HG03439 (cell line): ENCODE results near the gene SH3RF1.
"Not testable (repeated sequence)": the region's sequence is repeated elsewhere in the genome, so short reads cannot be mapped to it uniquely, and the experiment has no call there.

ENCODE experiments used
- ATAC-seq: cut with Tn5 transposase; IDR thresholded peaks from one replicate; pipeline ENCODE4 v1.9.1; 2021; ENCODE audit warnings: mild to moderate bottlenecking, moderate library complexity; ENCODE audit not compliant: unreplicated experiment

Gene SH3RF1

GRCh38 chr4:169202878-169203277, 67.9 kb downstream of the SH3RF1 start:
- no peak for ATAC-seq

- no peak for ATAC-seq
These were observed 68.5 kb downstream of the SH3RF1 start for GRCh38 chr4:169202145-169202699.

- no peak for ATAC-seq
These were observed 69.3 kb downstream of the SH3RF1 start for GRCh38 chr4:169201222-169202144.

GRCh38 chr4:169200361-169201030, 70.3 kb downstream of the SH3RF1 start:
- no peak for ATAC-seq

GRCh38 chr4:169199184-169199583, 71.6 kb downstream of the SH3RF1 start:
- no peak for ATAC-seq

GRCh38 chr4:169198167-169198566, 72.6 kb downstream of the SH3RF1 start:
- no peak for ATAC-seq

- ATAC-seq: not testable (repeated sequence)
These were observed 73.5 kb downstream of the SH3RF1 start for GRCh38 chr4:169197206-169197605.

GRCh38 chr4:169195032-169195431, 75.7 kb downstream of the SH3RF1 start:
- no peak for ATAC-seq

GRCh38 chr4:169189968-169190367, 80.8 kb downstream of the SH3RF1 start:
- ATAC-seq: not testable (repeated sequence)

- ATAC-seq: peak; percentile 72
These were observed 81.4 kb downstream of the SH3RF1 start for GRCh38 chr4:169189372-169189771.

GRCh38 chr4:169188204-169188603, 82.6 kb downstream of the SH3RF1 start:
- no peak for ATAC-seq

- no peak for ATAC-seq
These were observed 85.4 kb downstream of the SH3RF1 start for GRCh38 chr4:169185133-169185956.

GRCh38 chr4:169184686-169185085, 86.1 kb downstream of the SH3RF1 start:
- ATAC-seq: no peak

- no peak for ATAC-seq
These were observed 86.5 kb downstream of the SH3RF1 start for GRCh38 chr4:169184236-169184635.

- ATAC-seq: no peak
These were observed 87.2 kb downstream of the SH3RF1 start for GRCh38 chr4:169183581-169183980.

GRCh38 chr4:169179609-169180521, 90.9 kb downstream of the SH3RF1 start:
- no peak for ATAC-seq

- ATAC-seq: not testable (repeated sequence)
These were observed 92.7 kb downstream of the SH3RF1 start for GRCh38 chr4:169178092-169178491.

- no peak for ATAC-seq
These were observed 95.3 kb downstream of the SH3RF1 start for GRCh38 chr4:169175476-169175875.

- no peak for ATAC-seq
These were observed 95.7 kb downstream of the SH3RF1 start for GRCh38 chr4:169175035-169175434.

GRCh38 chr4:169174247-169174646, 96.5 kb downstream of the SH3RF1 start:
- ATAC-seq: no peak
